ENCODE measurements around the gene GAS2L1. TPM values are rescaled to one million over a fixed set of nuclear protein-coding genes. Genes with fewer than 3 reads are reported as not detected.

GAS2L1 gene
- total and polyA plus RNA-seq, 2 donors (not counting 1 experiment from before 2014, with no cell fraction given): 0.25 TPM; not detected in 1

GRCh38 chr22:29307596-29308147 is 1.2 kb downstream of the GAS2L1 start:
- no peaks in the 10 kb centered on the region for H4K20me1 ChIP-seq (ENCODE audit: control insufficient read depth, insufficient read depth, low read length, poor library complexity, severe bottlenecking)
- CTCF ChIA-PET: no interaction called here
- H3K27ac ChIP-seq (ENCODE audit: low read length in 2 of 2): no peak overlapping the region
- DNase-seq (peak; percentile 20), ATAC-seq (ENCODE audit: low read depth) (no peak)
- TF ChIP-seq EZH2 (IDR thresholded peaks at IDR 0.05; ENCODE audit: borderline replicate concordance, insufficient read depth, low read depth, low read length, poor library complexity, severe bottlenecking): no peak
- no peak for TF ChIP-seq CTCF (IDR thresholded peaks at IDR 0.05)
- H3K27me3 ChIP-seq (replicated peaks in 1 of 4; ENCODE audit: control extremely low read depth in 1 of 4, control insufficient read depth in 3 of 4, insufficient read depth in 4 of 4, low read length in 3 of 4): peaks cover 0 to 56% (median 22%) of the 10 kb centered on the region in 4 experiments
- peak overlapping the region; percentile 99 for H3K4me2 ChIP-seq (replicated peaks; ENCODE audit: low read depth, low read length, poor library complexity, severe bottlenecking)
- peaks cover 31% of the 10 kb centered on the region for H3K27me3 Mint-ChIP-seq
- POLR2A ChIA-PET: no interaction called here
- no peaks in the 10 kb centered on the region for H3K9me3 Mint-ChIP-seq (ENCODE audit: insufficient read depth)
- H3K4me1 Mint-ChIP-seq: peaks cover 25% of the 10 kb centered on the region
- no peak overlapping the region for H2AFZ ChIP-seq (ENCODE audit: insufficient read depth, low read depth, low read length, poor library complexity, severe bottlenecking)
- peak overlapping the region; percentile 85 for H3K4me3 Mint-ChIP-seq
- H3K9me3 ChIP-seq (ENCODE audit: control extremely low read depth in 1 of 3, control insufficient read depth in 2 of 3, insufficient read depth in 1 of 3, low read length in 2 of 3): peaks cover 0 to 19% (median 0%) of the 10 kb centered on the region in 3 donors
- intact Hi-C loops (cut with micrococcal nuclease): no loop called here
- 88% methylated on average over 19 of the region's 20 CpGs for WGBS (ENCODE audit: insufficient coverage)
- no peaks in the 10 kb centered on the region for H3K36me3 ChIP-seq (replicated peaks in 1 of 2; ENCODE audit: control extremely low read depth in 1 of 2, control insufficient read depth in 1 of 2, extremely low read depth in 1 of 2, insufficient read depth in 2 of 2, low read length in 1 of 2)
- H3K4me3 ChIP-seq (ENCODE audit: control extremely low read depth in 1 of 5, extremely low read depth in 1 of 5, insufficient read depth in 1 of 5, low read depth in 2 of 5, low read length in 4 of 5): no peak overlapping the region
- H3K27ac Mint-ChIP-seq: no peak overlapping the region
- H3K4me1 ChIP-seq (ENCODE audit: control insufficient read depth in 2 of 2, insufficient read depth in 2 of 2, low read length in 2 of 2): peaks cover 22 to 29% of the 10 kb centered on the region in 2 donors
- no peak overlapping the region for H3K9ac ChIP-seq (ENCODE audit: low read length)
- H3K79me2 ChIP-seq (ENCODE audit: control insufficient read depth, insufficient read depth, low read length): peaks cover 2% of the 10 kb centered on the region

GRCh38 chr22:29308148-29308790 is 1.8 kb downstream of the GAS2L1 start:
- Histone ChIP-seq H3K9me3 (ENCODE audit: control extremely low read depth in 1 of 3, control insufficient read depth in 2 of 3, insufficient read depth in 1 of 3, low read length in 2 of 3) (peaks cover 0 to 22% (median 0%) of the 10 kb centered on the region in 3 donors), H2AFZ (ENCODE audit: insufficient read depth, low read depth, low read length, poor library complexity, severe bottlenecking) (no peak overlapping the region), H3K4me3 (ENCODE audit: control extremely low read depth in 1 of 5, extremely low read depth in 1 of 5, insufficient read depth in 1 of 5, low read depth in 2 of 5, low read length in 4 of 5) (no peak overlapping the region), H3K79me2 (ENCODE audit: control insufficient read depth, insufficient read depth, low read length) (peaks cover 2% of the 10 kb centered on the region), H3K4me2 (replicated peaks; ENCODE audit: low read depth, low read length, poor library complexity, severe bottlenecking) (no peak overlapping the region), H3K4me1 (ENCODE audit: control insufficient read depth in 2 of 2, insufficient read depth in 2 of 2, low read length in 2 of 2) (peaks cover 22 to 35% of the 10 kb centered on the region in 2 donors), H3K9ac (ENCODE audit: low read length) (no peak overlapping the region), H3K27me3 (replicated peaks in 1 of 4; ENCODE audit: control extremely low read depth in 1 of 4, control insufficient read depth in 3 of 4, insufficient read depth in 4 of 4, low read length in 3 of 4) (peaks cover 0 to 62% (median 26%) of the 10 kb centered on the region in 4 experiments), H4K20me1 (ENCODE audit: control insufficient read depth, insufficient read depth, low read length, poor library complexity, severe bottlenecking) (peaks cover under 1% of the 10 kb centered on the region), H3K27ac (ENCODE audit: low read length in 2 of 2) (no peak overlapping the region), H3K36me3 (replicated peaks in 1 of 2; ENCODE audit: control extremely low read depth in 1 of 2, control insufficient read depth in 1 of 2, extremely low read depth in 1 of 2, insufficient read depth in 2 of 2, low read length in 1 of 2) (no peaks in the 10 kb centered on the region)
- Mint-ChIP-seq H3K27me3 (peaks cover 37% of the 10 kb centered on the region), H3K27ac (no peak overlapping the region), H3K4me1 (peaks cover 30% of the 10 kb centered on the region), H3K9me3 (ENCODE audit: insufficient read depth) (no peaks in the 10 kb centered on the region), H3K4me3 (no peak overlapping the region)
- intact Hi-C loops (cut with micrococcal nuclease): no loop called here
- 89% methylated on average over 49 of the region's 50 CpGs for WGBS (ENCODE audit: insufficient coverage)
- TF ChIP-seq CTCF (IDR thresholded peaks at IDR 0.05) (no peak), EZH2 (IDR thresholded peaks at IDR 0.05; ENCODE audit: borderline replicate concordance, insufficient read depth, low read depth, low read length, poor library complexity, severe bottlenecking) (no peak)
- ChIA-PET POLR2A (no interaction called here), CTCF (no interaction called here)
- DNase-seq: no peak
- no peak for ATAC-seq (ENCODE audit: low read depth)

All from B cell (primary cell).